COLO668 (cell line): Measurements from ENCODE around the gene HMOX1.

Source experiments
- DNase-seq: peaks from one replicate; lab custom pipeline; 2025; ENCODE audit not compliant: unreplicated experiment; lab: John Stamatoyannopoulos, UW

Gene HMOX1

GRCh38 chr22:35400501-35400790 lies 19.6 kb downstream of the HMOX1 start:
- peak; percentile 27 for DNase-seq

- no peak for DNase-seq
These were observed 21.0 kb downstream of the HMOX1 start for GRCh38 chr22:35401863-35402262.

- no peak for DNase-seq
These were observed 22.5 kb downstream of the HMOX1 start for GRCh38 chr22:35403356-35403755.

- no peak for DNase-seq
These were observed 23.3 kb downstream of the HMOX1 start for GRCh38 chr22:35404176-35404575.

- no peak for DNase-seq
These were observed 25.5 kb downstream of the HMOX1 start for GRCh38 chr22:35406443-35406842.

- no peak for DNase-seq
These were observed 26.5 kb downstream of the HMOX1 start for GRCh38 chr22:35407362-35407761.

GRCh38 chr22:35409783-35410662 lies 29.1 kb downstream of the HMOX1 start:
- DNase-seq, result peak; percentile 13

- DNase-seq, result no peak
These were observed 29.8 kb downstream of the HMOX1 start for GRCh38 chr22:35410663-35411034.

- no peak for DNase-seq
These were observed 30.2 kb downstream of the HMOX1 start for GRCh38 chr22:35411102-35411501.

GRCh38 chr22:35413624-35414023 lies 32.7 kb downstream of the HMOX1 start:
- DNase-seq, result no peak

- no peak for DNase-seq
These were observed 36.7 kb downstream of the HMOX1 start for GRCh38 chr22:35417606-35418005.

GRCh38 chr22:35418088-35418487 lies 37.2 kb downstream of the HMOX1 start:
- DNase-seq, result no peak

GRCh38 chr22:35418731-35419130 lies 37.8 kb downstream of the HMOX1 start:
- DNase-seq, result no peak

- DNase-seq, result no peak
These were observed 38.9 kb downstream of the HMOX1 start for GRCh38 chr22:35419756-35420155.

- DNase-seq, result no peak
These were observed 40.2 kb downstream of the HMOX1 start for GRCh38 chr22:35421121-35421520.

GRCh38 chr22:35422145-35422544 lies 41.2 kb downstream of the HMOX1 start:
- DNase-seq, result no peak

- no peak for DNase-seq
These were observed 42.0 kb downstream of the HMOX1 start for GRCh38 chr22:35422936-35423335.

GRCh38 chr22:35424081-35424480 lies 43.2 kb downstream of the HMOX1 start:
- DNase-seq, result no peak

- no peak for DNase-seq
These were observed 43.9 kb downstream of the HMOX1 start for GRCh38 chr22:35424761-35425160.

- DNase-seq, result no peak
These were observed 44.6 kb downstream of the HMOX1 start for GRCh38 chr22:35425546-35425945.

GRCh38 chr22:35425971-35426800 lies 45.3 kb downstream of the HMOX1 start:
- peak; percentile 83 for DNase-seq

GRCh38 chr22:35426801-35427140 lies 45.9 kb downstream of the HMOX1 start:
- no peak for DNase-seq
